A673 (cell line): ENCODE measurements around the gene POLN. TPM values are rescaled to one million over a fixed set of nuclear protein-coding genes. Genes with fewer than 3 reads are reported as not detected.

Source experiments
- BruUV-seq: library from RNA; stranded (reverse); fragments of 400-500 nt; replicated peaks from 2 replicates; lab custom pipeline; 2021; lab: Mats Ljungman, UMichigan
- CTCF ChIA-PET: fragments of 300-600 bp; sonication (Branson Sonifier 250); formaldehyde crosslinking; loops from one replicate; lab custom pipeline; 2022; ENCODE audit warnings: antibody characterized with exemption; lab: Charles Lee
- POLR2A ChIA-PET: fragments of 300-600 bp; sonication (Branson Sonifier 250); formaldehyde crosslinking; loops from one replicate; lab custom pipeline; 2022; ENCODE audit warnings: antibody characterized with exemption; ENCODE audit not compliant: low non-redundant PET; lab: Charles Lee
- DNase-seq: peaks from one replicate; pipeline ENCODE4 v3.0.0-alpha.2; 2015; ENCODE audit warnings: low spot score
- H3K27ac ChIP-seq: fragments of 200-600 bp; sonication (generic); 2 replicates; pipeline ENCODE4 v1.5.1; 2016; ENCODE audit warnings: mixed run types, low read depth, mild to moderate bottlenecking, mixed read lengths, antibody characterized with exemption, low read length; ENCODE audit not compliant: poor library complexity, severe bottlenecking
- H3K27me3 ChIP-seq: fragments of 200-600 bp; sonication (generic); replicated peaks from 2 replicates; pipeline ENCODE4 v1.6.1; 2017; ENCODE audit warnings: mixed run types, low read depth, mild to moderate bottlenecking, mixed read lengths, antibody characterized with exemption, low read length; ENCODE audit not compliant: insufficient read depth, poor library complexity
- H3K36me3 ChIP-seq: fragments of 200-600 bp; sonication (generic); 2 replicates; pipeline ENCODE4 v1.6.1; 2016; ENCODE audit warnings: mixed run types, mild to moderate bottlenecking, mixed read lengths, antibody characterized with exemption, low read length; ENCODE audit not compliant: insufficient read depth, poor library complexity, severe bottlenecking
- H3K4me1 ChIP-seq: fragments of 200-600 bp; sonication (generic); 2 replicates; pipeline ENCODE4 v1.6.1; 2017; ENCODE audit warnings: mixed run types, mild to moderate bottlenecking, mixed read lengths, antibody characterized with exemption, low read length; ENCODE audit not compliant: insufficient read depth, poor library complexity, severe bottlenecking
- H3K4me3 ChIP-seq: fragments of 200-600 bp; sonication (generic); 2 replicates; pipeline ENCODE4 v1.5.1; 2016; ENCODE audit warnings: low read depth, mixed run types, mild to moderate bottlenecking, mixed read lengths, low read length; ENCODE audit not compliant: poor library complexity, severe bottlenecking
- H3K9me3 ChIP-seq: fragments of 200-600 bp; sonication (generic); 2 replicates; pipeline ENCODE4 v1.6.1; 2016; ENCODE audit warnings: mixed run types, low read depth, mild to moderate bottlenecking, mixed read lengths, antibody characterized with exemption, low read length; ENCODE audit not compliant: poor library complexity, severe bottlenecking
- CTCF ChIP-seq: fragments of 300-800, 200-600 bp; sonication (generic); conservative IDR thresholded peaks from 2 replicates; pipeline ENCODE4 v1.5.1; 2017; ENCODE audit warnings: low read depth, mild to moderate bottlenecking, antibody characterized with exemption, low read length, moderate library complexity, mixed read lengths
- EZH2 ChIP-seq: fragments of 200-600 bp; sonication (generic); IDR thresholded peaks from 2 replicates; pipeline ENCODE4 v1.6.1; 2017; ENCODE audit warnings: borderline replicate concordance, low read depth, mild to moderate bottlenecking, mixed read lengths, antibody characterized with exemption, low read length; ENCODE audit not compliant: poor library complexity, severe bottlenecking
- intact Hi-C: fragments of 100-400 bp; cut with micrococcal nuclease; formaldehyde crosslinking; loops from one replicate; pipeline ENCODE4 v1.10.0; 2022; ENCODE audit not compliant: unreplicated experiment
- total RNA-seq: library from RNA; stranded (reverse); gene quantifications from 2 replicates; pipeline ENCODE4 v1.2.3, GENCODE V29; 2021

POLN gene
- total RNA-seq, 1 experiment from 2014 or later = 4.0 TPM

GRCh38 chr4:2103843-2104547 is 137.9 kb downstream of the POLN start:
- TF ChIP-seq CTCF = no peak
- no peak for TF ChIP-seq EZH2
- ChIA-PET CTCF (no interaction called here), POLR2A (no interaction called here)
- Histone ChIP-seq H3K9me3 (peaks cover 14% of the 10 kb centered on the region), H3K4me1 (no peaks in the 10 kb centered on the region), H3K27me3 (peaks cover 8% of the 10 kb centered on the region), H3K27ac (no peak overlapping the region), H3K36me3 (no peaks in the 10 kb centered on the region), H3K4me3 (no peak overlapping the region)
- DNase-seq = no peak
- no TSS peak for BruUV-seq
- intact Hi-C loops = no loop called here

- intact Hi-C loops = no loop called here
- POLR2A ChIA-PET = no interaction called here
- BruUV-seq = no TSS peak
These were observed 138.6 kb downstream of the POLN start for GRCh38 chr4:2103127-2103842.

More at GRCh38 chr4:2103127-2103842, 138.6 kb downstream of the POLN start:
- Histone ChIP-seq H3K4me3 (no peak overlapping the region), H3K27me3 (peaks cover 2% of the 10 kb centered on the region), H3K27ac (no peak overlapping the region), H3K4me1 (no peaks in the 10 kb centered on the region), H3K36me3 (no peaks in the 10 kb centered on the region), H3K9me3 (peaks cover 14% of the 10 kb centered on the region)
- TF ChIP-seq CTCF (no peak), EZH2 (no peak)
- CTCF ChIA-PET = no interaction called here
- no peak for DNase-seq
